ENCODE measurements around the gene AHSA1. TPM values are rescaled to one million over a fixed set of nuclear protein-coding genes. Genes with fewer than 3 reads are reported as not detected.

The AHSA1 gene
- total RNA-seq, 3 donors from 2014 or later (not counting 1 experiment from before 2014, with no cell fraction given), result 70.4 to 101 (median 94.3) TPM

DNA sequence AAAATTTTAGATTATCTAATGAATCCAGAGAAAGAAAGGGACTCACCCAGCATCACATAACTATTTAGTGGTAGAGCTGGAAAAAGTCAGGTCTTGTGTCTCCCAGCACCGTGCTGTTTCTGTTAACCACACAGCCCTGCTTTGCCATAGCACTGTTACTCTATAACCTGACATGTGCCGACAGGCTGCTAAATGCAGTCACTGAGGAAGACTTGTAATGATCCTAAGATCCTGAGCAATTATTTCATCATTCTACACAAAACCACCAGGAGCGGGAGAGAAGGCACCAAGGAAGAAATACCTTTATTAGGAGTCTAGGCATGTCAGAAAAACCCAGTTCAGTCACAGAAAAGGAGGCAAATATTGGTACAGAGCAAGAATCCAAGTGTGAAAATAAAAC is 31.5 kb upstream of the AHSA1 start:
- Mint-ChIP-seq H3K4me1 (no peaks in the 10 kb centered on the region), H3K27ac (no peak overlapping the region), H3K27me3 (ENCODE audit: low read depth in 2 of 2) (no peaks in the 10 kb centered on the region), H3K4me3 (no peak overlapping the region), H3K36me3 (peaks cover 59% of the 10 kb centered on the region), H3K9me3 (no peaks in the 10 kb centered on the region)
- H3K36me3 ChIP-seq (ENCODE audit: control insufficient read depth, insufficient read depth, low read length), result peaks cover 75% of the 10 kb centered on the region
- no peak overlapping the region for H3K27ac ChIP-seq (ENCODE audit: low read length)
- no peaks in the 10 kb centered on the region for H3K9me3 ChIP-seq (ENCODE audit: control insufficient read depth, insufficient read depth, low read length)
- H3K4me1 ChIP-seq (ENCODE audit: control insufficient read depth, insufficient read depth, low read length), result no peaks in the 10 kb centered on the region
- TF ChIP-seq, protein P1, sequence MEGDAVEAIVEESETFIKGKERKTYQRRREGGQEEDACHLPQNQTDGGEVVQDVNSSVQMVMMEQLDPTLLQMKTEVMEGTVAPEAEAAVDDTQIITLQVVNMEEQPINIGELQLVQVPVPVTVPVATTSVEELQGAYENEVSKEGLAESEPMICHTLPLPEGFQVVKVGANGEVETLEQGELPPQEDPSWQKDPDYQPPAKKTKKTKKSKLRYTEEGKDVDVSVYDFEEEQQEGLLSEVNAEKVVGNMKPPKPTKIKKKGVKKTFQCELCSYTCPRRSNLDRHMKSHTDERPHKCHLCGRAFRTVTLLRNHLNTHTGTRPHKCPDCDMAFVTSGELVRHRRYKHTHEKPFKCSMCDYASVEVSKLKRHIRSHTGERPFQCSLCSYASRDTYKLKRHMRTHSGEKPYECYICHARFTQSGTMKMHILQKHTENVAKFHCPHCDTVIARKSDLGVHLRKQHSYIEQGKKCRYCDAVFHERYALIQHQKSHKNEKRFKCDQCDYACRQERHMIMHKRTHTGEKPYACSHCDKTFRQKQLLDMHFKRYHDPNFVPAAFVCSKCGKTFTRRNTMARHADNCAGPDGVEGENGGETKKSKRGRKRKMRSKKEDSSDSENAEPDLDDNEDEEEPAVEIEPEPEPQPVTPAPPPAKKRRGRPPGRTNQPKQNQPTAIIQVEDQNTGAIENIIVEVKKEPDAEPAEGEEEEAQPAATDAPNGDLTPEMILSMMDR (IDR thresholded peaks at IDR 0.05), result no peak
- no peaks in the 10 kb centered on the region for H3K27me3 ChIP-seq (ENCODE audit: control insufficient read depth, insufficient read depth, low read length)
- no peak overlapping the region for H3K4me3 ChIP-seq (ENCODE audit: low read length)
- ATAC-seq (no peak), DNase-seq (no peak)
- 100% methylated on average over 2 of the region's 3 CpGs for WGBS (ENCODE audit: insufficient coverage)
- intact Hi-C loops (cut with micrococcal nuclease), result no loop called here

DNA sequence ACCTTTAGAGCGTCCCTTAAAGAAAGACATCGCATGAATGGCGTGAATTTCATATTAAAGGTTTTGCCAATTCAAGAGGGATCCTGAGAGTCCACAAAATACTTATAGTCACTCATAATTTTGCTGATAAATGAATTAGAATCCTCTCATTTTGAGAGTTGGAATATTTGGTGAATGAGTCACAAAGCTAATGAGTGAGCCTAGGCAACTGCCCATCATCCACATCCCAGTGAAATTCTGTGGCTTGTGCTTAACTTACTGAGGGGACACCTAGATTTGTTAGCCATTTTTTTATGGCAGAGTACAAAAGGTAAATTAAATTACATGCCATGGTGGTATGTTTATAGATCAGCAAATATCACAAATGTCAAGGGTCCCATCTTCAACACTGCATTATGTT is 21.9 kb upstream of the AHSA1 start:
- intact Hi-C loops (cut with micrococcal nuclease), result no loop called here
- H3K9me3 Mint-ChIP-seq, result no peaks in the 10 kb centered on the region
- ATAC-seq, result no peak
- H3K9me3 ChIP-seq (ENCODE audit: control insufficient read depth, insufficient read depth, low read length), result no peaks in the 10 kb centered on the region
- H3K4me1 Mint-ChIP-seq, result no peaks in the 10 kb centered on the region
- no peak overlapping the region for H3K4me3 ChIP-seq (ENCODE audit: low read length)
- no peaks in the 10 kb centered on the region for H3K27me3 Mint-ChIP-seq (ENCODE audit: low read depth in 2 of 2)
- no peaks in the 10 kb centered on the region for H3K27me3 ChIP-seq (ENCODE audit: control insufficient read depth, insufficient read depth, low read length)
- H3K36me3 Mint-ChIP-seq, result peaks cover 29% of the 10 kb centered on the region
- H3K36me3 ChIP-seq (ENCODE audit: control insufficient read depth, insufficient read depth, low read length), result peaks cover 60% of the 10 kb centered on the region
- H3K27ac Mint-ChIP-seq, result no peak overlapping the region
- H3K27ac ChIP-seq (ENCODE audit: low read length), result no peak overlapping the region
- H3K4me1 ChIP-seq (ENCODE audit: control insufficient read depth, insufficient read depth, low read length), result no peaks in the 10 kb centered on the region
- no peak overlapping the region for H3K4me3 Mint-ChIP-seq
- DNase-seq, result no peak
- WGBS (ENCODE audit: insufficient coverage), result 95% methylated on average over 2 of the region's 3 CpGs
- TF ChIP-seq, protein P1 (IDR thresholded peaks at IDR 0.05), result no peak

DNA sequence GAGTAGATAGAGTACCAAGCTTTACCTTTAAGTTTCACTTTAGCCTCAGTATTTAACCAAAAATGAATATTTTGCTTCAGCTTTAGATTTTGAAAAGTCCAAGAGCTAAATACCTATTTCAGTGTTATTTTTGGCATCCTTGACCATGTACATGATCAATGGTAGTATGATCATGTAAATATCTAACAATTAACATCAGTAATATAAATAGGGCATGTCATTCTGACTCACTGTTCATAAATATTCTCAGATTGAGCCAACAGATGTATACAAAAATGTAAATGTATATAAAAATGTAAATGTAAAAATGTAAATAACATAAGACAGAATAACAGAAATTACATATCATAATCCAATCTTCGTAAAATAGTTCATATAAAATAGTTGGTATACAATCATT is 19.3 kb upstream of the AHSA1 start:
- H3K4me3 Mint-ChIP-seq, result no peak overlapping the region
- no peak overlapping the region for H3K4me3 ChIP-seq (ENCODE audit: low read length)
- no peaks in the 10 kb centered on the region for H3K27me3 ChIP-seq (ENCODE audit: control insufficient read depth, insufficient read depth, low read length)
- H3K27ac ChIP-seq (ENCODE audit: low read length), result no peak overlapping the region
- no peak for DNase-seq
- no peak for ATAC-seq
- no peaks in the 10 kb centered on the region for H3K9me3 ChIP-seq (ENCODE audit: control insufficient read depth, insufficient read depth, low read length)
- no peaks in the 10 kb centered on the region for H3K4me1 ChIP-seq (ENCODE audit: control insufficient read depth, insufficient read depth, low read length)
- no peaks in the 10 kb centered on the region for H3K27me3 Mint-ChIP-seq (ENCODE audit: low read depth in 2 of 2)
- intact Hi-C loops (cut with micrococcal nuclease), result no loop called here
- peaks cover 71% of the 10 kb centered on the region for H3K36me3 ChIP-seq (ENCODE audit: control insufficient read depth, insufficient read depth, low read length)
- H3K4me1 Mint-ChIP-seq, result no peaks in the 10 kb centered on the region
- no peak overlapping the region for H3K27ac Mint-ChIP-seq
- no CpG with 5 or more reads among the region's 1 CpG for WGBS (ENCODE audit: insufficient coverage)
- H3K9me3 Mint-ChIP-seq, result no peaks in the 10 kb centered on the region
- TF ChIP-seq, protein P1 (IDR thresholded peaks at IDR 0.05), result no peak
- peaks cover 34% of the 10 kb centered on the region for H3K36me3 Mint-ChIP-seq

DNA sequence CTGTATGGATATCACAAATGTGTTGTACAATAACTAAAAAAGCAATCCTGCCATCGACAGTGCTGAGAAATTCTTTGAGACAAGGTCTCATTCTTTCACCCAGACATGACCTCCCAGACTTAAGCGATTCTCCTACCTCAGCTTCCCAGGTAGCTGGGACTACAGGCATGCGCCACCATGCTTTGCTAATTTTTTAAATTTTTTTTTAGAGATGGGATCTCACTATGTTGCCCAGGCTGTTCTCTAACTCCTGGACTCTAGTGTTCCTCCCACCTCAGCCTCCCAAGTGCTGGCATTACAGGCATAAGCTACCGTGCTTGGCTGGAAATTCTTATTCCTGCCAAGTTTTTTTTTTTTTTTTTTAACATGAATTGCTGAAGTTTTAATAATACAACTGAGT is 18.0 kb upstream of the AHSA1 start:
- Histone ChIP-seq H3K4me1 (ENCODE audit: control insufficient read depth, insufficient read depth, low read length) (no peaks in the 10 kb centered on the region), H3K27ac (ENCODE audit: low read length) (no peak overlapping the region), H3K36me3 (ENCODE audit: control insufficient read depth, insufficient read depth, low read length) (peaks cover 68% of the 10 kb centered on the region), H3K27me3 (ENCODE audit: control insufficient read depth, insufficient read depth, low read length) (no peaks in the 10 kb centered on the region), H3K9me3 (ENCODE audit: control insufficient read depth, insufficient read depth, low read length) (no peaks in the 10 kb centered on the region), H3K4me3 (ENCODE audit: low read length) (no peak overlapping the region)
- WGBS (ENCODE audit: insufficient coverage), result 98% methylated on average over 4 of the region's 4 CpGs
- no peak overlapping the region for H3K27ac Mint-ChIP-seq
- TF ChIP-seq, protein P1 (IDR thresholded peaks at IDR 0.05), result no peak
- H3K4me3 Mint-ChIP-seq, result no peak overlapping the region
- intact Hi-C loops (cut with micrococcal nuclease), result no loop called here
- no peaks in the 10 kb centered on the region for H3K27me3 Mint-ChIP-seq (ENCODE audit: low read depth in 2 of 2)
- no peaks in the 10 kb centered on the region for H3K4me1 Mint-ChIP-seq
- DNase-seq, result no peak
- peaks cover 32% of the 10 kb centered on the region for H3K36me3 Mint-ChIP-seq
- no peak for ATAC-seq
- no peaks in the 10 kb centered on the region for H3K9me3 Mint-ChIP-seq

Measured in natural killer cell (primary cell).